Adrenal gland (tissue), 5 donors: ENCODE measurements around the gene PLEKHA5.

ENCODE experiments used
- CTCF ChIP-seq, 6 experiments: fragments of 450-650 bp in 4 of 6; fragments of 200-600 bp in 2 of 6; sonication (generic) in 1 of 6; IDR thresholded peaks; 1 replicate in 5 of 6; 2 replicates in 1 of 6; pipeline versions ENCODE4 v1.5.1 to v1.8.0; 2016 to 2021; ENCODE audit warnings: antibody characterized with exemption in 6 of 6, mild to moderate bottlenecking in 2 of 6, moderate library complexity in 1 of 6
- POLR2A ChIP-seq, 2 donors: fragments of 450-650 bp; IDR thresholded peaks; one replicate each; pipeline ENCODE4 v1.6.1; 2017; ENCODE audit warnings: antibody characterized with exemption in 2 of 2, mild to moderate bottlenecking in 2 of 2, moderate library complexity in 1 of 2
- donor health status: DM: no; HTN: no; CAD: no.

- no peak for TF ChIP-seq CTCF (IDR thresholded peaks at IDR 0.05)
- no peak for TF ChIP-seq POLR2A (IDR thresholded peaks at IDR 0.05)
Observed at GRCh38 chr12:19278407-19278806, 148.9 kb downstream of the PLEKHA5 start.
